ENCODE results near the gene IFT22.

DNA sequence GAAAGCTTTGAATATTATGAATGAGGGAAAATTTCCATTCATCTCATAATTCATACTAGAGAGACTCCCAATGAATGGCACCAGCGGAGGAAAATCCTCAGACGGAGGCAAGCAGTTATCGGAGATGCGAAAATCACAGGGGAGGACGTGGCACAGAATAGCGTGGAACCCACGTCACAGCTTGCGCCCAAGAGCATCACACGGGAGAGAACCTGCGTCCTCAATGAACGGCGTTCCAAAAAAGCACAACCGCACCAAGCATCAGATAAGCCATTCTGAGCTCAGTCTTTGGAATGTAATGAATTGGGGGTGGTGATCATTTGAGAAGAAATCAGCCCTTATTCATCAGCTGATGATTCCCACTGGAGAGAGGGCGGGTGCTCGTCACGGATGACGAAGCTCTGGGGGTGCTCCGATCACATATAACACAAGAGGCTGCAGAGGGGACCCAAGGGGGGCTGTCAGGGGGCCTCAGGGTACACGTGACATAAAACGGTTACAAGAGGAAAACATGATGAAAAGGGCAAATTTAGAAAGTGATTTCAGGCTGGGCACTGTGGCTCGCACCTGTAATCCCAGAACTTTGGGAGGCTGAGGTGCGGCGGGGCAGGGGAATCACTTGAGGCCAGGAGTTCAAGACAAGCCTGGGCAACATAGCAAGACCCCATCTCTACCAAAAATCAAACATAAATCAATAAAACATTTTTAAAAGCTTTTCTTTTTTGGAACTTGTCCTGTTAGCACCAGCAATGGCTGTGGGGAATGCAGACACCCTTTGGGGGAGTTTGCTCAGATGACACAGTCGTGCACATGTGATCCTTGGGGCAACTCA, 42.9 kb downstream of the IFT22 start:
- TF ChIP-seq POLR2AphosphoS2 (conservative IDR thresholded peaks at IDR 0.05; ENCODE audit: low read length) (no peak), SMC3 (IDR thresholded peaks at IDR 0.05) (no peak), HEYL (CRISPR knock-in tag; IDR thresholded peaks at IDR 0.05) (no peak), RARB (CRISPR knock-in tag; IDR thresholded peaks at IDR 0.05) (no peak)
- TF ChIP-seq, protein P1, sequence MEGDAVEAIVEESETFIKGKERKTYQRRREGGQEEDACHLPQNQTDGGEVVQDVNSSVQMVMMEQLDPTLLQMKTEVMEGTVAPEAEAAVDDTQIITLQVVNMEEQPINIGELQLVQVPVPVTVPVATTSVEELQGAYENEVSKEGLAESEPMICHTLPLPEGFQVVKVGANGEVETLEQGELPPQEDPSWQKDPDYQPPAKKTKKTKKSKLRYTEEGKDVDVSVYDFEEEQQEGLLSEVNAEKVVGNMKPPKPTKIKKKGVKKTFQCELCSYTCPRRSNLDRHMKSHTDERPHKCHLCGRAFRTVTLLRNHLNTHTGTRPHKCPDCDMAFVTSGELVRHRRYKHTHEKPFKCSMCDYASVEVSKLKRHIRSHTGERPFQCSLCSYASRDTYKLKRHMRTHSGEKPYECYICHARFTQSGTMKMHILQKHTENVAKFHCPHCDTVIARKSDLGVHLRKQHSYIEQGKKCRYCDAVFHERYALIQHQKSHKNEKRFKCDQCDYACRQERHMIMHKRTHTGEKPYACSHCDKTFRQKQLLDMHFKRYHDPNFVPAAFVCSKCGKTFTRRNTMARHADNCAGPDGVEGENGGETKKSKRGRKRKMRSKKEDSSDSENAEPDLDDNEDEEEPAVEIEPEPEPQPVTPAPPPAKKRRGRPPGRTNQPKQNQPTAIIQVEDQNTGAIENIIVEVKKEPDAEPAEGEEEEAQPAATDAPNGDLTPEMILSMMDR (IDR thresholded peaks at IDR 0.05): no peak
- TF ChIP-seq, protein P2, sequence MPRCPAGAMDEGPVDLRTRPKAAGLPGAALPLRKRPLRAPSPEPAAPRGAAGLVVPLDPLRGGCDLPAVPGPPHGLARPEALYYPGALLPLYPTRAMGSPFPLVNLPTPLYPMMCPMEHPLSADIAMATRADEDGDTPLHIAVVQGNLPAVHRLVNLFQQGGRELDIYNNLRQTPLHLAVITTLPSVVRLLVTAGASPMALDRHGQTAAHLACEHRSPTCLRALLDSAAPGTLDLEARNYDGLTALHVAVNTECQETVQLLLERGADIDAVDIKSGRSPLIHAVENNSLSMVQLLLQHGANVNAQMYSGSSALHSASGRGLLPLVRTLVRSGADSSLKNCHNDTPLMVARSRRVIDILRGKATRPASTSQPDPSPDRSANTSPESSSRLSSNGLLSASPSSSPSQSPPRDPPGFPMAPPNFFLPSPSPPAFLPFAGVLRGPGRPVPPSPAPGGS (IDR thresholded peaks at IDR 0.05): no peak
- TF ChIP-seq, protein P3, sequence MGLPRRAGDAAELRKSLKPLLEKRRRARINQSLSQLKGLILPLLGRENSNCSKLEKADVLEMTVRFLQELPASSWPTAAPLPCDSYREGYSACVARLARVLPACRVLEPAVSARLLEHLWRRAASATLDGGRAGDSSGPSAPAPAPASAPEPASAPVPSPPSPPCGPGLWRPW (IDR thresholded peaks at IDR 0.05): no peak

All from A549 (cell line).